ENCODE results near the gene IMPDH1.

DNA sequence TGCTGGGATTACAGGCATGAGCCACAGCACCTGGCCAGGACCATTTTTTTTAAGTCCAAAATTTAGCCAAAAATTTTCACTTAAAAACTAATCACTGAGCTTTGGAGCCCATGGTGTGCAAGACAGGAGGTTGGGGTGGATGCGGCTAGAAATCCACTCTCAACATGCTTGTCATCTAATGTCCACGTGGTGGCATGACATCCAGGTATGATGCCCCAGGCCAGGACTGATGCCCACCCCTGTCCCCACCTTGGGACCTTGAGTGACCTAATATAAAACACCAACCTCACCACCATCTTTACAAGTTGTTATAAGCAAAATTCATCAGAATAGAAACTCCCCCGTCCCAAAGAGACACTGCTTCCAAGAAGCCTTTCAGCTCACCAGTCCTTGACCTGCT, 20.4 kb upstream of the IMPDH1 start:
- TF ChIP-seq, protein P1, sequence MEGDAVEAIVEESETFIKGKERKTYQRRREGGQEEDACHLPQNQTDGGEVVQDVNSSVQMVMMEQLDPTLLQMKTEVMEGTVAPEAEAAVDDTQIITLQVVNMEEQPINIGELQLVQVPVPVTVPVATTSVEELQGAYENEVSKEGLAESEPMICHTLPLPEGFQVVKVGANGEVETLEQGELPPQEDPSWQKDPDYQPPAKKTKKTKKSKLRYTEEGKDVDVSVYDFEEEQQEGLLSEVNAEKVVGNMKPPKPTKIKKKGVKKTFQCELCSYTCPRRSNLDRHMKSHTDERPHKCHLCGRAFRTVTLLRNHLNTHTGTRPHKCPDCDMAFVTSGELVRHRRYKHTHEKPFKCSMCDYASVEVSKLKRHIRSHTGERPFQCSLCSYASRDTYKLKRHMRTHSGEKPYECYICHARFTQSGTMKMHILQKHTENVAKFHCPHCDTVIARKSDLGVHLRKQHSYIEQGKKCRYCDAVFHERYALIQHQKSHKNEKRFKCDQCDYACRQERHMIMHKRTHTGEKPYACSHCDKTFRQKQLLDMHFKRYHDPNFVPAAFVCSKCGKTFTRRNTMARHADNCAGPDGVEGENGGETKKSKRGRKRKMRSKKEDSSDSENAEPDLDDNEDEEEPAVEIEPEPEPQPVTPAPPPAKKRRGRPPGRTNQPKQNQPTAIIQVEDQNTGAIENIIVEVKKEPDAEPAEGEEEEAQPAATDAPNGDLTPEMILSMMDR (IDR thresholded peaks at IDR 0.05), result no peak
- TF ChIP-seq POLR2AphosphoS5 (IDR thresholded peaks at IDR 0.05) (no peak), POLR2A (IDR thresholded peaks at IDR 0.05) (no peak)

Measured in upper lobe of left lung (tissue), 4 donors.